ENCODE data around the gene CSMD2.

CSMD2 gene

DNA sequence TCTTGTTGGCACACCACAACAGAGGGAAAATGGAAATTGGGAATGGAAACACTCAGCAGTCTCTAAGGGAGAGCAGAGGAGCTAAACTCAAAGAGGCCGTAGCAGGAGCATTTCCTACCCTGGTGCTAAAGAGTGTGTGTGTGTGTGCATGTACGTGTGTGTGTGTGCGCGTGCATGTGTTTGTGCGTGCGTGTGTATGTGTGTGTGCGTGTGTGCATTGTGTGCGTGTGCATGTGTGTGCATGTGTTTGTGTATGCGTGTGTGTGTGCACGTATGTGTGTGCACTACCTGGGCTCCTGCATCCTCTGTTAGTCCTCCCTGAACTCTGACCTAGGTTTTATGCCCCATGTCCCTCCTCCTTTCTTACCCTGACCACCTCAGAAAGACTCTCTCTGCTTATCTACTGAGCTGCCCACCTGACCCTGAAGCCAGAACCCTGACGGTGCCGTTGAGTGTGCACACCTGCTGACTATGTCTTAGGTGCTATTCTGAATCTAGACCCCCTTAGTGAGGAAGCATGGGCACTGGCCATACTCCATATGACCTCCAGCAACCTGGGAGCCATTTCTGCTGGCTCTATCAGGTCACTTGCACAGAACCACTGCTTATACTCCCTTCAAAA lies 458.3 kb downstream of the CSMD2 start:
- Mint-ChIP-seq H3K27me3 (peaks cover 25% of the 10 kb centered on the region), H3K27ac (no peak overlapping the region), H3K4me1 (no peaks in the 10 kb centered on the region), H3K36me3 (no peaks in the 10 kb centered on the region), H3K4me3 (no peak overlapping the region), H3K9me3 (peaks cover 3% of the 10 kb centered on the region)
- ATAC-seq (ENCODE audit: low read depth): no peak
- DNase-seq (ENCODE audit: low spot score in 2 of 2): no peak

GRCh38 chr1:33703464-33703863 lies 461.6 kb downstream of the CSMD2 start:
- no peak overlapping the region for H3K27ac Mint-ChIP-seq

GRCh38 chr1:33698361-33699035 lies 466.5 kb downstream of the CSMD2 start:
- H3K4me3 Mint-ChIP-seq: no peak overlapping the region
- no peak for ATAC-seq (ENCODE audit: low read depth)
- H3K27ac Mint-ChIP-seq: no peak overlapping the region
- peaks cover 15% of the 10 kb centered on the region for H3K27me3 Mint-ChIP-seq
- H3K4me1 Mint-ChIP-seq: no peaks in the 10 kb centered on the region
- H3K9me3 Mint-ChIP-seq: peaks cover 3% of the 10 kb centered on the region
- no peaks in the 10 kb centered on the region for H3K36me3 Mint-ChIP-seq
- no peak for DNase-seq (ENCODE audit: low spot score in 2 of 2)

More at GRCh38 chr1:33703464-33703863, 461.6 kb downstream of the CSMD2 start:
- Mint-ChIP-seq H3K36me3 (no peaks in the 10 kb centered on the region), H3K9me3 (peaks cover 3% of the 10 kb centered on the region), H3K4me1 (no peaks in the 10 kb centered on the region), H3K4me3 (no peak overlapping the region), H3K27me3 (peaks cover 14% of the 10 kb centered on the region)
- no peak for DNase-seq (ENCODE audit: low spot score in 2 of 2)
- no peak for ATAC-seq (ENCODE audit: low read depth)

DNA sequence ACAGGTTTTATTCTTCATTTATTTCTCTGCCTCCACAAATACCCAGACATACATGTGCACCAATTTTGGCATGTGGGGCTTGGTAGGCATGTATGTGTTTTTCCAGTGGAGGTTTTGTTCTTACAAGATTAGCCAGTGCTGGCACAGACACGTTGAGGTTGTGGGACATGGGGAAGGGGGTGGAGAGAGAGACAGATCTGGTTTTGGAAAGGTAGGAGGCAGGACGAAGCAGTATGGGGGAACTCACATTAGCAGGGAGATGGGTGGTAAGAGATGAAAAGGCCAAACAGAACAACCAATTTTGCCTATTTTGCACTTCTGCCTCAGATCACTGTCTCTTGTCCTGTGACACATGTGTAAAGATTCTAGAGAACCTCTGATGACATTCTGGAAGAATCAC lies 467.2 kb downstream of the CSMD2 start:
- DNase-seq (ENCODE audit: low spot score in 2 of 2) (no peak), ATAC-seq (ENCODE audit: low read depth) (no peak)
- H3K36me3 Mint-ChIP-seq: no peaks in the 10 kb centered on the region
- H3K4me3 Mint-ChIP-seq: no peak overlapping the region
- no peak overlapping the region for H3K27ac Mint-ChIP-seq
- no peaks in the 10 kb centered on the region for H3K4me1 Mint-ChIP-seq
- peaks cover 3% of the 10 kb centered on the region for H3K9me3 Mint-ChIP-seq
- H3K27me3 Mint-ChIP-seq: peaks cover 15% of the 10 kb centered on the region

DNA sequence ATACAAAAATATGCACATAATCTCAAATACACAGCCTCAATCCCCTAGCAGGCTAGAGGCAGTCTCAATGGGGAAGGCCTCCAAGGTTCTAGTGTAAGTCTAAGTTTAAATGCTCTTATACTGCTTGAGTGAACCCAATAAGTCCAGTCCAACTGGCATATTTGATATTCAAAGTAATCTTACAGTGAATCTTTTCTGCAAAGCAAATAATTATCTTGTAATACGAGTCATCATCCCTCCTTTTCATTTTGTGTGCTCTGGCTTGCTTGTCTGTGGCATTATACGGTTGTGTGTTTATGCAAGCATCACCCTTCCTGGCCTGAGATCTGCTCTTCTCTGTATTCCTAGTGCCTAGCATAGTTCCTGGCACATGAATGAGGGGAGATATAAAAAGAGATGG lies 468.1 kb downstream of the CSMD2 start:
- Mint-ChIP-seq H3K36me3 (no peaks in the 10 kb centered on the region), H3K4me3 (no peak overlapping the region), H3K9me3 (peaks cover 3% of the 10 kb centered on the region), H3K4me1 (no peaks in the 10 kb centered on the region), H3K27ac (no peak overlapping the region), H3K27me3 (peaks cover 15% of the 10 kb centered on the region)
- no peak for DNase-seq (ENCODE audit: low spot score in 2 of 2)
- ATAC-seq (ENCODE audit: low read depth): no peak

DNA sequence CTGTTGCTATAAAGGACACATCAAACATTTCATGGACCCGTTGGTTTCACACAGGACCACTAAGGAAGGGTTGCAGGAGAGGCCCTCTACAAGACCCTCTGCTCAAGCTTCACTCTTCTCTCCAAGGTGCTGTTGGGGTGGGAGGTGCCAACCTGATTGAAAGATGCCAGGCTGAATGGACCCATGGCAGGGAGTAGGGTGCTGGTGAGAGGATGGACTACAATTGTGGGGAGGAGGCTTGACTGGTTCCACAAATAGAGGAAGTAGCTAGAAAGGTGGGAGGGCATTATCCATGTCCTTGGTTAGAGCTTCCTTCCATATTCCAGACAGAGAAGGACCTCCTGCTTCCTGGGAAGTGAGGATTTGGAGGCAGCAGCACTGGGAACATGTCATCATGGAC lies 468.7 kb downstream of the CSMD2 start:
- H3K36me3 Mint-ChIP-seq: no peaks in the 10 kb centered on the region
- DNase-seq (ENCODE audit: low spot score in 2 of 2) (no peak), ATAC-seq (ENCODE audit: low read depth) (no peak)
- H3K27ac Mint-ChIP-seq: no peak overlapping the region
- no peaks in the 10 kb centered on the region for H3K4me1 Mint-ChIP-seq
- H3K9me3 Mint-ChIP-seq: peaks cover 3% of the 10 kb centered on the region
- H3K27me3 Mint-ChIP-seq: peaks cover 17% of the 10 kb centered on the region
- no peak overlapping the region for H3K4me3 Mint-ChIP-seq

DNA sequence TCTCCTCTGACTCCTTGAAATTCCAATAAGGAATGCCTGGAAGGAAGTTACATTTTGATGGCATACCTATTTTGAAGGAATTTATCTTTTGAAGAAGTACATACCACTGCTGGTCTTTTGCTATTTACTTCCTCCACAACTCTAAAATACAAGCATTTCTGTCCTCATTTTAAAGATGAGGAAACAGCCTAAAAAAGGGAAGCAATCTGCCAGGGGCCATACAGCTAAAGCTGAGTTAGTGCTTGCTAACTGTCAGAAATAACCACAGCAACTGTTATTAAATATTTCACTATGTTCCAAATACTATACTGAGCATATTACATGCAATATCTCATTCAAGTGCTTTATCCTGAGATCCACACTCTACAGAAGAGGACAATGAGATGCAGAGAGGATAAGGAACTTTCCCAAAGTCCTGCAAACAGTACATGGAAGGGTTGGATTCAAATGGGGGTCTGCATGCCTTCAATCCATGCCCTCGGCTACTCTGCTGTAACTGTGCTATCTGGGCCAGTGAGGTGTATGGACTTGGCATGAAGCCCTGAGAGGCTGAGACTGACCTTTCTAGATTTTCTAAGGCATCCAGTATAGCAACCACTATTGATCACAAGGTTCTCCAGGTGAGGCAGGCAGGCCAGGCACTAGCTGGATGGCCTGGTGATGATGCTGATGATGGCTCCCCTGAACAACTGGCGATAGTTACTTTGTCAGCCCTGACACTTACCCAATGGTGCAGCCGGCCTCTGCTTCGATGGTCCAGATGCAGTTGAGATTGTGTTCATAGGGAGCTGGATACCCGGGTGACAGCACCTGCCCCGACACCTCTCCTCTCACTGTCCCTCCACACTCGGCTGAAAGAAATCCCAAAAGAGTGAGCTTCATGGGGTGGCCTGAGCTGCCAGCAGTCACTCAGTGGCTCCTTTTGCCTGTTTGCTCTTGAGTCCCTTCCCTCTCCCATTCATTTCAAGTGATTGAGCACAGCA lies 472.5 kb downstream of the CSMD2 start:
- H3K27ac Mint-ChIP-seq: no peak overlapping the region
- no peak for ATAC-seq (ENCODE audit: low read depth)
- peaks cover 3% of the 10 kb centered on the region for H3K9me3 Mint-ChIP-seq
- no peak overlapping the region for H3K4me3 Mint-ChIP-seq
- H3K36me3 Mint-ChIP-seq: no peaks in the 10 kb centered on the region
- peaks cover 27% of the 10 kb centered on the region for H3K27me3 Mint-ChIP-seq
- DNase-seq (ENCODE audit: low spot score in 2 of 2): no peak
- H3K4me1 Mint-ChIP-seq: no peaks in the 10 kb centered on the region

- Mint-ChIP-seq H3K4me3 (no peak overlapping the region), H3K36me3 (no peaks in the 10 kb centered on the region), H3K27me3 (peaks cover 34% of the 10 kb centered on the region), H3K27ac (no peak overlapping the region), H3K9me3 (no peaks in the 10 kb centered on the region), H3K4me1 (no peaks in the 10 kb centered on the region)
- no peak for ATAC-seq (ENCODE audit: low read depth)
- no peak for DNase-seq (ENCODE audit: low spot score in 2 of 2)
Measured at GRCh38 chr1:33687000-33687399, 478.0 kb downstream of the CSMD2 start.

GRCh38 chr1:33686551-33686950 lies 478.5 kb downstream of the CSMD2 start:
- no peak for ATAC-seq (ENCODE audit: low read depth)
- DNase-seq (ENCODE audit: low spot score in 2 of 2): no peak
- peaks cover 31% of the 10 kb centered on the region for H3K27me3 Mint-ChIP-seq
- H3K27ac Mint-ChIP-seq: no peak overlapping the region
- no peaks in the 10 kb centered on the region for H3K9me3 Mint-ChIP-seq
- H3K4me3 Mint-ChIP-seq: no peak overlapping the region
- no peaks in the 10 kb centered on the region for H3K4me1 Mint-ChIP-seq
- no peaks in the 10 kb centered on the region for H3K36me3 Mint-ChIP-seq

- H3K27me3 Mint-ChIP-seq: peaks cover 25% of the 10 kb centered on the region
- no peak overlapping the region for H3K4me3 Mint-ChIP-seq
- DNase-seq (ENCODE audit: low spot score in 2 of 2) (no peak), ATAC-seq (ENCODE audit: low read depth) (no peak)
- no peak overlapping the region for H3K27ac Mint-ChIP-seq
- no peaks in the 10 kb centered on the region for H3K4me1 Mint-ChIP-seq
- H3K9me3 Mint-ChIP-seq: no peaks in the 10 kb centered on the region
- H3K36me3 Mint-ChIP-seq: no peaks in the 10 kb centered on the region
Measured at GRCh38 chr1:33685256-33685655, 479.8 kb downstream of the CSMD2 start.

DNA sequence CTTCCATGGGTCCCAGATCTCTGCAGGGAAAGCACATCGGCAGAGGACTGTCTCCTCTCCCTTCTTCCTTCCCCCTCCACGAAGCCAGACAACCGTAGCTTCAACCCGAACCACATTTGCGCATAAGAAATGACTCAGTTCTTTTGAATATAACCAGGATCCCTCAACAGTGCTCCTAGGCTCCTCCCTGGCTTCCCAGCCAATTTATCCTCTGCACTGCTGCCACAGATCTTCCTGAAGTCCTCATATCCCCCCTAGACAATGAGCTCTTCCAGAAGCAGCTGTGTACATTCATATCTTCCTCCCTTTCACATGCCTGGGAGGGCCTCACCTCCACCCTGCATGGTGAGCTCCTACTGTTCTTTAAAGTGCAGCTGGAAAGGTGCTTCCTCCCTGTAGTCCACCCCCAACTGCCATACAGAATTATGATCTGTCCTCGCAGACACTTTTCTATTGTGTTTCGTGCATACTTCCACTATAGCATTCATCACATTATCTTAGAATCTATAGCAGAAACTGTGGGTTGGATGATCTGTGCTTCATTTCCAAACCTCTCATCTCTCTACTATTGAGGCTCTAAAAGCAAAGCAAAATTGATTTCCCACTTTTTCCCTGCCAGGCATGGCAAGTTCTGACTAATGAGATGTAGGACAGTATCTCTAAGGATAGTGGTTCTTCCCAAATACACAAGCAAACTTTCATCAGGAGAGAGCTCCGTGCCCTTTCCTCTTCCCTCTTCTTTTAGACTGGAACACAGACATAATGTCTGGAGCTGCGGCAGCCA lies 480.4 kb downstream of the CSMD2 start:
- peaks cover 24% of the 10 kb centered on the region for H3K27me3 Mint-ChIP-seq

GRCh38 chr1:33683913-33684312 lies 481.1 kb downstream of the CSMD2 start:
- ATAC-seq (ENCODE audit: low read depth): no peak
- DNase-seq (ENCODE audit: low spot score in 2 of 2): no peak
- peaks cover 23% of the 10 kb centered on the region for H3K27me3 Mint-ChIP-seq

More for the DNA sequence above, 480.4 kb downstream of the CSMD2 start:
- H3K9me3 Mint-ChIP-seq: no peaks in the 10 kb centered on the region
- H3K4me1 Mint-ChIP-seq: no peaks in the 10 kb centered on the region
- H3K36me3 Mint-ChIP-seq: no peaks in the 10 kb centered on the region
- H3K4me3 Mint-ChIP-seq: no peak overlapping the region
- no peak overlapping the region for H3K27ac Mint-ChIP-seq
- ATAC-seq (ENCODE audit: low read depth) (no peak), DNase-seq (ENCODE audit: low spot score in 2 of 2) (no peak)

GRCh38 chr1:33682371-33682770 lies 482.7 kb downstream of the CSMD2 start:
- DNase-seq (ENCODE audit: low spot score in 2 of 2) (no peak), ATAC-seq (ENCODE audit: low read depth) (no peak)
- no peak overlapping the region for H3K4me3 Mint-ChIP-seq
- H3K27ac Mint-ChIP-seq: no peak overlapping the region
- peaks cover 19% of the 10 kb centered on the region for H3K27me3 Mint-ChIP-seq
- peaks cover 1% of the 10 kb centered on the region for H3K9me3 Mint-ChIP-seq
- H3K36me3 Mint-ChIP-seq: no peaks in the 10 kb centered on the region
- no peaks in the 10 kb centered on the region for H3K4me1 Mint-ChIP-seq

More at GRCh38 chr1:33683913-33684312, 481.1 kb downstream of the CSMD2 start:
- no peak overlapping the region for H3K4me3 Mint-ChIP-seq
- no peaks in the 10 kb centered on the region for H3K36me3 Mint-ChIP-seq
- no peaks in the 10 kb centered on the region for H3K9me3 Mint-ChIP-seq
- H3K27ac Mint-ChIP-seq: no peak overlapping the region
- H3K4me1 Mint-ChIP-seq: no peaks in the 10 kb centered on the region

Data from memory B cell (primary cell).